ENCODE measurements around the gene IL13RA1. TPM values are rescaled to one million over a fixed set of nuclear protein-coding genes. Genes with fewer than 3 reads are reported as not detected.

Gene IL13RA1
- total and polyA plus RNA-seq, 2 of the 13 experiments (the other 11 are each of a cell fraction or from before 2014, with no cell fraction given) = 56.6 to 73.5 TPM

- no peak for TF ChIP-seq ARID3A (IDR thresholded peaks at IDR 0.05; ENCODE audit: low read depth, low read length)
- TF ChIP-seq CSRNP1 (CRISPR knock-in tag; IDR thresholded peaks at IDR 0.05) = no peak
- no peak for TF ChIP-seq ZNF513 (CRISPR knock-in tag; conservative IDR thresholded peaks at IDR 0.05)
- TF ChIP-seq SMARCE1 (IDR thresholded peaks at IDR 0.05; ENCODE audit: borderline replicate concordance) = no peak
- TF ChIP-seq NR3C1 (CRISPR knock-in tag; IDR thresholded peaks at IDR 0.05) = no peak
- TF ChIP-seq FOXK1 (CRISPR knock-in tag; IDR thresholded peaks at IDR 0.05; ENCODE audit: borderline replicate concordance, low read depth) = no peak; the same call in 1 of the 2 replicates
- TF ChIP-seq HOMEZ (CRISPR knock-in tag; IDR thresholded peaks at IDR 0.05; ENCODE audit: low read depth) = peak; percentile 18; the same call in 1 of the 2 replicates
- TF ChIP-seq ATF4 (CRISPR knock-in tag; IDR thresholded peaks at IDR 0.05) = peak in 1 of 2 experiments; percentile 54; a peak in 2 of 4 replicates
- TF ChIP-seq THAP11 (CRISPR knock-in tag; IDR thresholded peaks at IDR 0.05) = no peak; the same call in 1 of the 2 replicates
- no peak for TF ChIP-seq ZNF446 (CRISPR knock-in tag; IDR thresholded peaks at IDR 0.05)
- TF ChIP-seq ZSCAN25 (CRISPR knock-in tag; IDR thresholded peaks at IDR 0.05) = no peak
- no peak for TF ChIP-seq CENPX (CRISPR knock-in tag; IDR thresholded peaks at IDR 0.05)
- TF ChIP-seq ZNF782 (CRISPR knock-in tag; IDR thresholded peaks at IDR 0.05; ENCODE audit: borderline replicate concordance) = 0 out of 2 replicates have a peak, but pooled peaks have one; percentile 42
- TF ChIP-seq ATM (IDR thresholded peaks at IDR 0.05; ENCODE audit: borderline replicate concordance) = no peak
- TF ChIP-seq ZNF569 (CRISPR knock-in tag; IDR thresholded peaks at IDR 0.05; ENCODE audit: borderline replicate concordance) = no peak
Observed at GRCh38 chrX:118726887-118727685, at the start of gene IL13RA1 (continued).
